ENCODE data around the gene ABCC3.

ABCC3 gene

GRCh38 chr17:50688245-50688644 lies 53.6 kb downstream of the ABCC3 start:
- Histone ChIP-seq H3K27ac (ENCODE audit: low read depth, low read length) (no peak overlapping the region), H3K4me1 (ENCODE audit: control insufficient read depth, insufficient read depth, low read length) (peaks cover 16% of the 10 kb centered on the region; the same call in 1 of the 2 replicates), H3K4me3 (ENCODE audit: low read depth, low read length) (no peak overlapping the region), H3K36me3 (ENCODE audit: control insufficient read depth, insufficient read depth, low read length) (peaks cover 14% of the 10 kb centered on the region), H3K9ac (ENCODE audit: low read depth, low read length) (no peak overlapping the region), H3K9me3 (ENCODE audit: control insufficient read depth, insufficient read depth, low read length) (no peaks in the 10 kb centered on the region), H3K27me3 (ENCODE audit: control insufficient read depth, insufficient read depth, low read length) (no peaks in the 10 kb centered on the region)

- H3K4me1 ChIP-seq (ENCODE audit: control insufficient read depth, insufficient read depth, low read length) = peaks cover 16% of the 10 kb centered on the region; the same call in 1 of the 2 replicates
- no peak overlapping the region for H3K4me3 ChIP-seq (ENCODE audit: low read depth, low read length)
- peaks cover 22% of the 10 kb centered on the region for H3K36me3 ChIP-seq (ENCODE audit: control insufficient read depth, insufficient read depth, low read length)
- no peak overlapping the region for H3K9ac ChIP-seq (ENCODE audit: low read depth, low read length)
- no peaks in the 10 kb centered on the region for H3K27me3 ChIP-seq (ENCODE audit: control insufficient read depth, insufficient read depth, low read length)
- no peaks in the 10 kb centered on the region for H3K9me3 ChIP-seq (ENCODE audit: control insufficient read depth, insufficient read depth, low read length)
- H3K27ac ChIP-seq (ENCODE audit: low read depth, low read length) = no peak overlapping the region
Measured at GRCh38 chr17:50689251-50689650, 54.6 kb downstream of the ABCC3 start.

- no peaks in the 10 kb centered on the region for H3K27me3 ChIP-seq (ENCODE audit: control insufficient read depth, insufficient read depth, low read length)
- H3K4me1 ChIP-seq (ENCODE audit: control insufficient read depth, insufficient read depth, low read length) = peaks cover 11% of the 10 kb centered on the region; the same call in 1 of the 2 replicates
- H3K4me3 ChIP-seq (ENCODE audit: low read depth, low read length) = no peak overlapping the region
- H3K9ac ChIP-seq (ENCODE audit: low read depth, low read length) = no peak overlapping the region
- H3K27ac ChIP-seq (ENCODE audit: low read depth, low read length) = peak overlapping the region; percentile 55
- H3K9me3 ChIP-seq (ENCODE audit: control insufficient read depth, insufficient read depth, low read length) = no peaks in the 10 kb centered on the region
- peaks cover 31% of the 10 kb centered on the region for H3K36me3 ChIP-seq (ENCODE audit: control insufficient read depth, insufficient read depth, low read length)
Measured at GRCh38 chr17:50689956-50690886, 55.5 kb downstream of the ABCC3 start.

- Histone ChIP-seq H3K27ac (ENCODE audit: low read depth, low read length) (peak overlapping the region; percentile 55), H3K4me3 (ENCODE audit: low read depth, low read length) (no peak overlapping the region), H3K27me3 (ENCODE audit: control insufficient read depth, insufficient read depth, low read length) (no peaks in the 10 kb centered on the region), H3K36me3 (ENCODE audit: control insufficient read depth, insufficient read depth, low read length) (peaks cover 39% of the 10 kb centered on the region), H3K9ac (ENCODE audit: low read depth, low read length) (no peak overlapping the region), H3K4me1 (ENCODE audit: control insufficient read depth, insufficient read depth, low read length) (peaks cover 11% of the 10 kb centered on the region; the same call in 1 of the 2 replicates), H3K9me3 (ENCODE audit: control insufficient read depth, insufficient read depth, low read length) (no peaks in the 10 kb centered on the region)
Measured at GRCh38 chr17:50690887-50691549, 56.3 kb downstream of the ABCC3 start.

- H3K27ac ChIP-seq (ENCODE audit: low read depth, low read length) = no peak overlapping the region
- H3K4me3 ChIP-seq (ENCODE audit: low read depth, low read length) = no peak overlapping the region
- H3K9me3 ChIP-seq (ENCODE audit: control insufficient read depth, insufficient read depth, low read length) = no peaks in the 10 kb centered on the region
- peaks cover 7% of the 10 kb centered on the region; the same call in 1 of the 2 replicates for H3K4me1 ChIP-seq (ENCODE audit: control insufficient read depth, insufficient read depth, low read length)
- H3K27me3 ChIP-seq (ENCODE audit: control insufficient read depth, insufficient read depth, low read length) = no peaks in the 10 kb centered on the region
- no peak overlapping the region for H3K9ac ChIP-seq (ENCODE audit: low read depth, low read length)
- H3K36me3 ChIP-seq (ENCODE audit: control insufficient read depth, insufficient read depth, low read length) = peaks cover 46% of the 10 kb centered on the region
Measured at GRCh38 chr17:50691550-50692447, 57.1 kb downstream of the ABCC3 start.

- Histone ChIP-seq H3K27ac (ENCODE audit: low read depth, low read length) (no peak overlapping the region), H3K9ac (ENCODE audit: low read depth, low read length) (no peak overlapping the region), H3K36me3 (ENCODE audit: control insufficient read depth, insufficient read depth, low read length) (peaks cover 54% of the 10 kb centered on the region), H3K4me3 (ENCODE audit: low read depth, low read length) (no peak overlapping the region), H3K4me1 (ENCODE audit: control insufficient read depth, insufficient read depth, low read length) (peaks cover 7% of the 10 kb centered on the region; the same call in 1 of the 2 replicates), H3K27me3 (ENCODE audit: control insufficient read depth, insufficient read depth, low read length) (no peaks in the 10 kb centered on the region), H3K9me3 (ENCODE audit: control insufficient read depth, insufficient read depth, low read length) (no peaks in the 10 kb centered on the region)
Measured at GRCh38 chr17:50692448-50693035, 57.9 kb downstream of the ABCC3 start.

- H3K9ac ChIP-seq (ENCODE audit: low read depth, low read length) = no peak overlapping the region
- no peaks in the 10 kb centered on the region for H3K27me3 ChIP-seq (ENCODE audit: control insufficient read depth, insufficient read depth, low read length)
- H3K36me3 ChIP-seq (ENCODE audit: control insufficient read depth, insufficient read depth, low read length) = peaks cover 60% of the 10 kb centered on the region
- no peak overlapping the region for H3K4me3 ChIP-seq (ENCODE audit: low read depth, low read length)
- no peaks in the 10 kb centered on the region for H3K9me3 ChIP-seq (ENCODE audit: control insufficient read depth, insufficient read depth, low read length)
- peaks cover 7% of the 10 kb centered on the region; the same call in 1 of the 2 replicates for H3K4me1 ChIP-seq (ENCODE audit: control insufficient read depth, insufficient read depth, low read length)
- no peak overlapping the region for H3K27ac ChIP-seq (ENCODE audit: low read depth, low read length)
Measured at GRCh38 chr17:50693036-50693682, 58.5 kb downstream of the ABCC3 start.

GRCh38 chr17:50696365-50696879 lies 61.7 kb downstream of the ABCC3 start:
- no peak overlapping the region for H3K9ac ChIP-seq (ENCODE audit: low read depth, low read length)
- peaks cover 87% of the 10 kb centered on the region for H3K36me3 ChIP-seq (ENCODE audit: control insufficient read depth, insufficient read depth, low read length)
- no peak overlapping the region for H3K4me3 ChIP-seq (ENCODE audit: low read depth, low read length)
- no peaks in the 10 kb centered on the region for H3K27me3 ChIP-seq (ENCODE audit: control insufficient read depth, insufficient read depth, low read length)
- H3K4me1 ChIP-seq (ENCODE audit: control insufficient read depth, insufficient read depth, low read length) = no peaks in the 10 kb centered on the region
- no peaks in the 10 kb centered on the region for H3K9me3 ChIP-seq (ENCODE audit: control insufficient read depth, insufficient read depth, low read length)
- no peak overlapping the region for H3K27ac ChIP-seq (ENCODE audit: low read depth, low read length)

GRCh38 chr17:50697062-50697461 lies 62.4 kb downstream of the ABCC3 start:
- no peaks in the 10 kb centered on the region for H3K27me3 ChIP-seq (ENCODE audit: control insufficient read depth, insufficient read depth, low read length)
- no peak overlapping the region for H3K9ac ChIP-seq (ENCODE audit: low read depth, low read length)
- no peaks in the 10 kb centered on the region for H3K4me1 ChIP-seq (ENCODE audit: control insufficient read depth, insufficient read depth, low read length)

More at GRCh38 chr17:50697062-50697461, 62.4 kb downstream of the ABCC3 start:
- H3K27ac ChIP-seq (ENCODE audit: low read depth, low read length) = no peak overlapping the region
- no peak overlapping the region for H3K4me3 ChIP-seq (ENCODE audit: low read depth, low read length)
- H3K9me3 ChIP-seq (ENCODE audit: control insufficient read depth, insufficient read depth, low read length) = no peaks in the 10 kb centered on the region
- peaks cover 82% of the 10 kb centered on the region for H3K36me3 ChIP-seq (ENCODE audit: control insufficient read depth, insufficient read depth, low read length)

All from HUES48 (cell line).